HCT116 (cell line): Measurements from ENCODE around the gene GTF2IRD1. TPM values are rescaled to one million over a fixed set of nuclear protein-coding genes. Genes with fewer than 3 reads are reported as not detected.
A peak's percentile ranks its signal among the peaks of the same experiment; 100 is the strongest.

Source experiments
- ATAC-seq: fragments of 200-7000 bp; cut with Tn5 transposase; 2 replicates; pipeline ENCODE4 v1.9.1; 2020; ENCODE audit warnings: mild to moderate bottlenecking, moderate library complexity
- BruUV-seq: library from RNA; stranded (reverse); fragments of 400-500 nt; replicated peaks from 2 replicates; lab custom pipeline; 2021; lab: Mats Ljungman, UMichigan
- CTCF ChIA-PET: fragments of 300-600 bp; sonication (Branson Sonifier 250); formaldehyde crosslinking; loops from one replicate; lab custom pipeline; 2021; ENCODE audit warnings: antibody characterized with exemption; lab: Charles Lee
- POLR2A ChIA-PET: fragments of 300-600, 350-600 bp; sonication (Branson Sonifier 250); formaldehyde crosslinking; loops from one replicate; lab custom pipeline; 2021; ENCODE audit warnings: antibody characterized with exemption; lab: Charles Lee
- RAD21 ChIA-PET, 2 experiments: fragments of 300-600 bp; sonication (Branson Sonifier 250); formaldehyde crosslinking; loops; one replicate each; lab custom pipeline; 2023; ENCODE audit warnings: low total read pairs in 2 of 2; ENCODE audit not compliant: uncharacterized antibody in 2 of 2, unreplicated experiment in 2 of 2, low non-redundant PET in 1 of 2; lab: Charles Lee
- DNase-seq: peaks from one replicate; pipeline ENCODE4 v3.0.0-alpha.2; 2010; ENCODE audit warnings: low read depth, low spot score
- H2AFZ ChIP-seq: fragments of 200-600 bp; shearing (Covaris generic), sonication (generic); 2 replicates; pipeline ENCODE4 v1.6.1; 2017; ENCODE audit warnings: low read depth, mixed run types, mixed read lengths, antibody characterized with exemption, low read length; ENCODE audit not compliant: poor library complexity, severe bottlenecking
- H3K27ac ChIP-seq: 2 replicates; pipeline ENCODE4 v1.5.1; 2012; ENCODE audit warnings: low read depth, low read length
- H3K27me3 ChIP-seq: fragments of 200-600 bp; sonication (generic); 2 replicates; pipeline ENCODE4 v1.6.1; 2016; ENCODE audit warnings: mixed run types, low read length, mixed read lengths; ENCODE audit not compliant: insufficient read depth
- H3K36me3 ChIP-seq, 2 experiments: fragments of 200-500 bp in 1 of 2; fragments of 200-600 bp in 1 of 2; sonication (Bioruptor generic) in 1 of 2; sonication (generic) in 1 of 2; 2 replicates each; pipeline versions ENCODE4 v1.5.1 to v1.6.1; 2014 to 2016; ENCODE audit warnings: low read length in 2 of 2, inconsistent platforms in 1 of 2, mixed read lengths in 1 of 2, mixed run types in 1 of 2; ENCODE audit not compliant: insufficient read depth in 2 of 2, control insufficient read depth in 1 of 2
- H3K4me1 ChIP-seq, 2 experiments: fragments of 200-600 bp in 1 of 2; sonication (generic) in 1 of 2; 2 replicates each; pipeline versions ENCODE4 v1.5.1 to v1.6.1; 2012 to 2017; ENCODE audit warnings: low read length in 2 of 2, inconsistent platforms in 1 of 2, mild to moderate bottlenecking in 1 of 2, mixed read lengths in 1 of 2, mixed run types in 1 of 2, moderate library complexity in 1 of 2; ENCODE audit not compliant: insufficient read depth in 2 of 2, control insufficient read depth in 1 of 2
- H3K4me2 ChIP-seq: fragments of 200-600 bp; sonication (generic); 2 replicates; pipeline ENCODE4 v1.6.1; 2017; ENCODE audit warnings: mixed run types, low read length, mixed read lengths
- H3K4me3 ChIP-seq, 2 experiments: fragments of 200-600 bp in 1 of 2; sonication (generic) in 1 of 2; replicated peaks in 1 of 2; 2 replicates each; pipeline ENCODE4 v1.5.1; 2011 to 2016; ENCODE audit warnings: low read length in 2 of 2, control low read depth in 1 of 2, low read depth in 1 of 2, mild to moderate bottlenecking in 1 of 2, mixed read lengths in 1 of 2, mixed run types in 1 of 2
- H3K79me2 ChIP-seq: fragments of 200-600 bp; sonication (generic); 2 replicates; pipeline ENCODE4 v1.6.1; 2017; ENCODE audit warnings: mild to moderate bottlenecking, mixed run types, low read length, moderate library complexity, mixed read lengths; ENCODE audit not compliant: insufficient read depth
- H3K9ac ChIP-seq: fragments of 200-600 bp; sonication (generic); 2 replicates; pipeline ENCODE4 v1.6.1; 2016; ENCODE audit warnings: low read length, mixed read lengths
- H3K9me2 ChIP-seq: fragments of 200-600 bp; sonication (generic), shearing (Covaris generic); 2 replicates; pipeline ENCODE4 v1.6.1; 2017; ENCODE audit warnings: mixed run types, mild to moderate bottlenecking, moderate library complexity; ENCODE audit not compliant: insufficient read depth
- H3K9me3 ChIP-seq, 2 experiments: fragments of 200-500 bp in 1 of 2; fragments of 200-600 bp in 1 of 2; sonication (Bioruptor generic) in 1 of 2; sonication (generic) in 1 of 2; 2 replicates each; pipeline ENCODE4 v1.6.1; 2014 to 2017; ENCODE audit warnings: low read length in 2 of 2, mixed read lengths in 2 of 2, inconsistent platforms in 1 of 2, low read depth in 1 of 2, mild to moderate bottlenecking in 1 of 2, mixed run types in 1 of 2, moderate library complexity in 1 of 2; ENCODE audit not compliant: control insufficient read depth in 1 of 2, insufficient read depth in 1 of 2
- H4K20me1 ChIP-seq: fragments of 200-600 bp; sonication (generic), shearing (Covaris generic); 2 replicates; pipeline ENCODE4 v1.6.1; 2017; ENCODE audit warnings: mixed run types, mild to moderate bottlenecking, moderate library complexity; ENCODE audit not compliant: insufficient read depth
- CEBPB ChIP-seq: IDR thresholded peaks from 2 replicates; pipeline ENCODE4 v1.6.1; 2012; ENCODE audit warnings: low read depth
- FOSL1 ChIP-seq: IDR thresholded peaks from 2 replicates; pipeline ENCODE4 v1.6.1; 2012; ENCODE audit warnings: low read depth
- JUND ChIP-seq: IDR thresholded peaks from 2 replicates; pipeline ENCODE4 v1.6.1; 2012
- POLR2A ChIP-seq: IDR thresholded peaks from 2 replicates; pipeline ENCODE4 v1.7.0; 2011; ENCODE audit warnings: borderline replicate concordance; ENCODE audit not compliant: insufficient read depth, insufficient read length; ENCODE audit errors: extremely low read depth
- SIN3A ChIP-seq: IDR thresholded peaks from 2 replicates; pipeline ENCODE4 v1.6.1; 2012; ENCODE audit warnings: low read depth
- ZFX ChIP-seq: fragments of 450-650 bp; IDR thresholded peaks from 2 replicates; pipeline ENCODE4 v1.6.1; 2017
- ZNF274 ChIP-seq: fragments of 200-500 bp; sonication (Bioruptor generic); IDR thresholded peaks from 2 replicates; pipeline ENCODE4 v1.6.1; 2014; ENCODE audit warnings: mild to moderate bottlenecking, low read depth, low read length, inconsistent platforms
- intact Hi-C: fragments of 100-400 bp; cut with micrococcal nuclease; formaldehyde crosslinking; loops from 2 replicates; pipeline ENCODE4 v1.10.0; 2022
- total RNA-seq: library from RNA; stranded (reverse); gene quantifications from one replicate; pipeline ENCODE4 v1.2.1, GENCODE V29; 2021; ENCODE audit not compliant: unreplicated experiment
- TF ChIP-seq, protein P1 (sequence below): IDR thresholded peaks from 2 replicates; pipeline ENCODE4 v1.6.1; 2012
- TF ChIP-seq, protein P2 (sequence below), 3 experiments: fragments of 200-600 bp in 1 of 3; sonication (generic) in 1 of 3; IDR thresholded peaks in 2 of 3; conservative IDR thresholded peaks in 1 of 3; 2 replicates each; pipeline ENCODE4 v1.5.1; 2012 to 2017; ENCODE audit warnings: low read depth in 2 of 3, low read length in 2 of 3, antibody characterized with exemption in 1 of 3, borderline replicate concordance in 1 of 3, control low read depth in 1 of 3, mild to moderate bottlenecking in 1 of 3, mixed read lengths in 1 of 3, mixed run types in 1 of 3, moderate library complexity in 1 of 3; ENCODE audit not compliant: insufficient read depth in 1 of 3
- TF ChIP-seq, protein P3 (sequence below): IDR thresholded peaks from 2 replicates; pipeline ENCODE4 v1.6.1; 2012; ENCODE audit warnings: low read depth
- TF ChIP-seq, protein P4 (sequence below): IDR thresholded peaks from 2 replicates; pipeline ENCODE4 v1.6.1; 2012

The GTF2IRD1 gene
- total RNA-seq, 1 experiment from 2014 or later, result 34.5 TPM

DNA sequence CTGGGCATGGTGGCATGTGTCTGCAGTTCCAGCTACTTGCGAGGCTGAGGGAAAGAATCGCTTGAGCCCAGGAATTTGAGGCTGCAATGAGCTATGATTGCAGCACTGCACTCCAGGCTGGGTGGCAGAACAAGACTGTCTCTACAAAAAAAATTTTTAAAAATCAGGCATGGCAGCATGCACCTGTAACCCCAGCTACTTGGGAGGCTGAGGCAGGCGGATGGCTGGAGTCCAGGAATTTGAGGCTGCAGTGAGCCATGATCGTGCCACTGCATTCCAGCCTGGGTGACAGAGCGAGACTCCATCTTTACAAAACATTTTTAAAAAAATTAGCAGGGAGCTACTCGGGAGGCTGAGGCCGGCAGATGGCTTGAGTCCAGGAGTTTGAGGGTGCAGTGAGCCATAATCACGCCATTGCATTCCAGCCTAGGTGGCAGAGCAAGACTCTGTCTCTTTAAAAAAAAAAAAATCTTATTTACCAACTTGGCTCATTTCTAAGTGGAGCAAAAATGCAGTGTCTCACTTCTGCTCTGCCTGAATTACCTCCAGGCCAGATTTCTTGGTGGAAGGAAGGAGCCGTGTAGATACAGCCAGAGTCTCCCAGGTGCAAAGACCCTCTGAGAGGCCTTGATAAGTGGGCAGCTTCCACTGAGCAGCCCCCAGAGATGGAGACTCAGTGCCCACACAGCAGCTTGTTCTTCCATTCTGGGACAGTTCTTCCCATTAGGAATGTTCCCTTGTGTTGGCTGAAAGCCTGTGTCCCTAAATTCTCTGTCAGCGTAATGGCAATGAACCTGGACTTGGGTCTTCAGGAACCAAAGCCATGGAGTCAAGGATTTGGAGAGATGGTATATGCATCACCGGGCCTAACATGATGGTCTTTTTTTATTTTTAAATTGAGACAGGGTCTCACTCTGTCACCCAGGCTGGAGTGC, 30.0 kb downstream of the GTF2IRD1 start:
- DNase-seq, result no peak
- CTCF ChIA-PET, result no interaction called here
- no peaks in the 10 kb centered on the region for H3K36me3 ChIP-seq
- no peak overlapping the region for H2AFZ ChIP-seq
- no peaks in the 10 kb centered on the region for H3K9me3 ChIP-seq
- peak overlapping the region; percentile 49 for H3K4me2 ChIP-seq
- POLR2A ChIA-PET, result no interaction called here
- no TSS peak for BruUV-seq
- TF ChIP-seq, protein P1, sequence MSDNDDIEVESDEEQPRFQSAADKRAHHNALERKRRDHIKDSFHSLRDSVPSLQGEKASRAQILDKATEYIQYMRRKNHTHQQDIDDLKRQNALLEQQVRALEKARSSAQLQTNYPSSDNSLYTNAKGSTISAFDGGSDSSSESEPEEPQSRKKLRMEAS, result peak; percentile 3; the same call in 1 of the 2 replicates
- TF ChIP-seq, protein P2, sequence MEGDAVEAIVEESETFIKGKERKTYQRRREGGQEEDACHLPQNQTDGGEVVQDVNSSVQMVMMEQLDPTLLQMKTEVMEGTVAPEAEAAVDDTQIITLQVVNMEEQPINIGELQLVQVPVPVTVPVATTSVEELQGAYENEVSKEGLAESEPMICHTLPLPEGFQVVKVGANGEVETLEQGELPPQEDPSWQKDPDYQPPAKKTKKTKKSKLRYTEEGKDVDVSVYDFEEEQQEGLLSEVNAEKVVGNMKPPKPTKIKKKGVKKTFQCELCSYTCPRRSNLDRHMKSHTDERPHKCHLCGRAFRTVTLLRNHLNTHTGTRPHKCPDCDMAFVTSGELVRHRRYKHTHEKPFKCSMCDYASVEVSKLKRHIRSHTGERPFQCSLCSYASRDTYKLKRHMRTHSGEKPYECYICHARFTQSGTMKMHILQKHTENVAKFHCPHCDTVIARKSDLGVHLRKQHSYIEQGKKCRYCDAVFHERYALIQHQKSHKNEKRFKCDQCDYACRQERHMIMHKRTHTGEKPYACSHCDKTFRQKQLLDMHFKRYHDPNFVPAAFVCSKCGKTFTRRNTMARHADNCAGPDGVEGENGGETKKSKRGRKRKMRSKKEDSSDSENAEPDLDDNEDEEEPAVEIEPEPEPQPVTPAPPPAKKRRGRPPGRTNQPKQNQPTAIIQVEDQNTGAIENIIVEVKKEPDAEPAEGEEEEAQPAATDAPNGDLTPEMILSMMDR (IDR thresholded peaks at IDR 0.05 in 2 of 3, conservative IDR thresholded peaks at IDR 0.05 in 1 of 3; ENCODE audit: borderline replicate concordance in 1 of 3, insufficient read depth in 1 of 3, low read depth in 2 of 3, low read length in 2 of 3), result no peak
- TF ChIP-seq, all 23 proteins: peak for 1
- H3K4me1 ChIP-seq, result peaks cover 68 to 72% of the 10 kb centered on the region in 2 experiments
- peaks cover 57% of the 10 kb centered on the region for H3K79me2 ChIP-seq
- no peaks in the 10 kb centered on the region for H4K20me1 ChIP-seq
- no peaks in the 10 kb centered on the region for H3K27me3 ChIP-seq
- ATAC-seq, result no peak
- peak overlapping the region; percentile 58 for H3K27ac ChIP-seq
- RAD21 ChIA-PET, result no interaction called here
- no peak overlapping the region for H3K9ac ChIP-seq
- H3K9me2 ChIP-seq, result no peaks in the 10 kb centered on the region
- intact Hi-C loops, result no loop called here
- no peak overlapping the region for H3K4me3 ChIP-seq

DNA sequence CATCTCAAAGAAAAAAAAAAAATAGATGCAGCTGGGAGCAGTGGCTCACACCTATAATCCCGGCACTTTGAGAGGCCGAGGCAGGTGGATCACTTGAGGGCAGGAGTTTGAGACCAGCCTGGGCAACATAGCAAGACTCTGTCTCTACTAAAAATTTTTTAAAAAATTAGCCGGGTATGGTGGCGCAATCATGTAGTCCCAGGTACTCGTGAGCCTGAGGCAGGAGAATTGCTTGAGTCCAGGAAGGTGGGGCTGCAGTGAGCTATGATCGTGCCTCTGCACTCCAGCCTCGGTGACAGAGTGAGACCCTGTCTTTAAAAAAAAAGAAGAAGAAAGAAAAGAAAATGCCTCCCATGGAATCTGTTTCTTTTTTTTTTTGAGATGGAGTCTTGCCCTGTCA, 31.9 kb downstream of the GTF2IRD1 start:
- POLR2A ChIA-PET, result no interaction called here

More for the DNA sequence above, 31.9 kb downstream of the GTF2IRD1 start:
- CTCF ChIA-PET, result no interaction called here
- no peaks in the 10 kb centered on the region for H3K27me3 ChIP-seq
- H3K9ac ChIP-seq, result no peak overlapping the region
- H3K4me2 ChIP-seq, result peak overlapping the region; percentile 53; the same call in 1 of the 2 replicates
- H2AFZ ChIP-seq, result no peak overlapping the region
- no peaks in the 10 kb centered on the region for H4K20me1 ChIP-seq
- RAD21 ChIA-PET, result no interaction called here
- H3K79me2 ChIP-seq, result peaks cover 51% of the 10 kb centered on the region
- no TSS peak for BruUV-seq
- DNase-seq, result no peak
- TF ChIP-seq FOSL1 (no peak), SIN3A (no peak), ZFX (no peak), CEBPB (no peak), POLR2A (no peak), ZNF274 (no peak), JUND (no peak)
- TF ChIP-seq, protein P3, sequence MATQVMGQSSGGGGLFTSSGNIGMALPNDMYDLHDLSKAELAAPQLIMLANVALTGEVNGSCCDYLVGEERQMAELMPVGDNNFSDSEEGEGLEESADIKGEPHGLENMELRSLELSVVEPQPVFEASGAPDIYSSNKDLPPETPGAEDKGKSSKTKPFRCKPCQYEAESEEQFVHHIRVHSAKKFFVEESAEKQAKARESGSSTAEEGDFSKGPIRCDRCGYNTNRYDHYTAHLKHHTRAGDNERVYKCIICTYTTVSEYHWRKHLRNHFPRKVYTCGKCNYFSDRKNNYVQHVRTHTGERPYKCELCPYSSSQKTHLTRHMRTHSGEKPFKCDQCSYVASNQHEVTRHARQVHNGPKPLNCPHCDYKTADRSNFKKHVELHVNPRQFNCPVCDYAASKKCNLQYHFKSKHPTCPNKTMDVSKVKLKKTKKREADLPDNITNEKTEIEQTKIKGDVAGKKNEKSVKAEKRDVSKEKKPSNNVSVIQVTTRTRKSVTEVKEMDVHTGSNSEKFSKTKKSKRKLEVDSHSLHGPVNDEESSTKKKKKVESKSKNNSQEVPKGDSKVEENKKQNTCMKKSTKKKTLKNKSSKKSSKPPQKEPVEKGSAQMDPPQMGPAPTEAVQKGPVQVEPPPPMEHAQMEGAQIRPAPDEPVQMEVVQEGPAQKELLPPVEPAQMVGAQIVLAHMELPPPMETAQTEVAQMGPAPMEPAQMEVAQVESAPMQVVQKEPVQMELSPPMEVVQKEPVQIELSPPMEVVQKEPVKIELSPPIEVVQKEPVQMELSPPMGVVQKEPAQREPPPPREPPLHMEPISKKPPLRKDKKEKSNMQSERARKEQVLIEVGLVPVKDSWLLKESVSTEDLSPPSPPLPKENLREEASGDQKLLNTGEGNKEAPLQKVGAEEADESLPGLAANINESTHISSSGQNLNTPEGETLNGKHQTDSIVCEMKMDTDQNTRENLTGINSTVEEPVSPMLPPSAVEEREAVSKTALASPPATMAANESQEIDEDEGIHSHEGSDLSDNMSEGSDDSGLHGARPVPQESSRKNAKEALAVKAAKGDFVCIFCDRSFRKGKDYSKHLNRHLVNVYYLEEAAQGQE, result no peak
- TF ChIP-seq, protein P4, sequence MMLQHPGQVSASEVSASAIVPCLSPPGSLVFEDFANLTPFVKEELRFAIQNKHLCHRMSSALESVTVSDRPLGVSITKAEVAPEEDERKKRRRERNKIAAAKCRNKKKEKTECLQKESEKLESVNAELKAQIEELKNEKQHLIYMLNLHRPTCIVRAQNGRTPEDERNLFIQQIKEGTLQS, result no peak
- no peak for ATAC-seq
- intact Hi-C loops, result loop anchor here (5.0 kb wide), 1 partner anchor 48 kb away; no protein-coding TSS in a partner anchor
- peaks cover 52 to 54% of the 10 kb centered on the region in 2 experiments for H3K4me1 ChIP-seq
- no peak overlapping the region for H3K4me3 ChIP-seq
- no peaks in the 10 kb centered on the region for H3K9me2 ChIP-seq
- no peaks in the 10 kb centered on the region for H3K36me3 ChIP-seq
- no peaks in the 10 kb centered on the region for H3K9me3 ChIP-seq
- no peak overlapping the region for H3K27ac ChIP-seq
